Astrocyte of the spinal cord (primary cell): ENCODE results near the gene SLC36A2.

Experiments used
- DNase-seq: peaks from one replicate; pipeline ENCODE4 v3.0.0; 2011; ENCODE audit warnings: low read depth, low spot score
- H3K4me3 ChIP-seq: 2 replicates; pipeline ENCODE4 v1.5.1; 2011; ENCODE audit warnings: low read depth, mild to moderate bottlenecking, low read length, moderate library complexity
- CTCF ChIP-seq: IDR thresholded peaks from 2 replicates; pipeline ENCODE4 v1.5.1; 2012; ENCODE audit warnings: low read depth, mild to moderate bottlenecking, low read length, inconsistent platforms
- in situ Hi-C: cut with HindIII; loops from 2 replicates; pipeline ENCODE4 v1.10.0; 2017; ENCODE audit warnings: low sequenced_read_pairs

SLC36A2 gene

DNA sequence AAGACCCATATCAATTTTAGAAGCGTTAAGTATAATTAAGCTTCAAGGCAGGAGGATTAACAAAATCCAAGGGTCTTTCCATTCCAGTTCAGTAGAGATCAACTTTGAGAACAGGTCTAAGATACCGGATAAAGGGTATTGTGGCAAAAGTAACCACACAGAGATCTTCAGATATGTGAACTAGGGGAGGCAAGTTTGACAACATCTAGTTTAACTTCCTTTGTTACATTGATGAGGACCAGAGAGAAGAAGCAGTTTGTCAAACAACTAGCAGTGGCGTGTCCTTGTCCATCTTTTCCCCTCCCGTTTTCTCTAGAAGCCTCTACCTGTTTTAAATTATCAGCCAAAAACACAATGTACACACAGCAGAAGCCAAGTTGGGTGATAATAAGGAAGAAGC, 8.6 kb downstream of the SLC36A2 start:
- in situ Hi-C loops: no loop called here
- no peak for DNase-seq
- no peak overlapping the region for H3K4me3 ChIP-seq
- TF ChIP-seq CTCF: no peak

DNA sequence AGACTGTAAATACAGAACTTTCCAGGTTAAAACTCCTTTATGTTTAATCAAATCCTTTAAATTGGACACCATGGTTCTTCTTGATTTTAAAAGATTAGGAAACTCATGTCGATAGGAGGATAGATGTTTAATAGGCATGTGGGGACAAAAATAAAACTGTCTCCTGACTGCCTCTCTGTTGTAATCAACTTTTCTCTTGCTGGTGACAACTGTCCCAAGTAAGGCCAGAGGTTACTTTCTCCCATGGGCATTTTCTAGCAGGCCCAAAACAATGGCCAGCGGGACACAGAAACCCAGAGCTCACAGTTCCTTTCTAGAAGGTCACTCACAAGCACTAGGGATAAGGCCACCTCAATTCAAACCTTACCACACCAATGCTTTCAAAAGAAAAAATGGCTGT, 14.5 kb downstream of the SLC36A2 start:
- DNase-seq: no peak
- in situ Hi-C loops: no loop called here
- H3K4me3 ChIP-seq: no peak overlapping the region
- TF ChIP-seq CTCF: no peak

GRCh38 chr5:151328734-151329133, 18.6 kb downstream of the SLC36A2 start:
- H3K4me3 ChIP-seq: no peak overlapping the region
- no peak for TF ChIP-seq CTCF
- in situ Hi-C loops: no loop called here
- no peak for DNase-seq

GRCh38 chr5:151327585-151327984, 19.8 kb downstream of the SLC36A2 start:
- TF ChIP-seq CTCF: no peak
- in situ Hi-C loops: no loop called here

GRCh38 chr5:151326266-151326665, 21.1 kb downstream of the SLC36A2 start:
- in situ Hi-C loops: no loop called here
- H3K4me3 ChIP-seq: no peak overlapping the region

More at GRCh38 chr5:151327585-151327984, 19.8 kb downstream of the SLC36A2 start:
- H3K4me3 ChIP-seq: no peak overlapping the region
- DNase-seq: no peak

DNA sequence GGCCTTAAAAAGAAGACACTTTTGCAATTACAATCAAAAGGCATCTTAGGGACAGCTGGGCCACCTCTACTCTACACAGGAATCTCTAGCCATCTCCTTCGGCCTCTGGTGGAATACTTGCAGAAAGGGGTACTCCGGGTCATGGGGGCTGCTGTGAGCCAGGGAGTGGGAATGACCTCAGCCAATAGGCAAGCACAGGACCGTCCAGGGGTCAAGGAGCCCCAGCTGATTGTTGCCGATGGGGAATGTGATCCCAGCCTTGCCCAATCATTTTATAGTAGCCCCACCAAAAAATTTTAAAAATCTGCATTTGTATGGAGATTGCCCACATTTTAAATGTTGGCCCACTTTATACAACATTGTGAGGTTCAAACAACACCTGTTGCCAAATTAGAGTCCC, 26.9 kb downstream of the SLC36A2 start:
- no peak overlapping the region for H3K4me3 ChIP-seq
- no peak for TF ChIP-seq CTCF
- in situ Hi-C loops: no loop called here
- no peak for DNase-seq

More at GRCh38 chr5:151326266-151326665, 21.1 kb downstream of the SLC36A2 start:
- no peak for DNase-seq
- no peak for TF ChIP-seq CTCF
